Measurements from ENCODE around the gene PPP1R13L.

Gene PPP1R13L

GRCh38 chr19:45352914-45353796, 51.7 kb downstream of the PPP1R13L start:
- TF ChIP-seq CTCF (IDR thresholded peaks at IDR 0.05; ENCODE audit: borderline replicate concordance, insufficient read depth, low read depth, low read length): no peak
- no peak overlapping the region for H3K4me3 ChIP-seq (ENCODE audit: low read depth, low read length)

- H3K4me3 ChIP-seq (ENCODE audit: low read depth, low read length): no peak overlapping the region
- TF ChIP-seq CTCF (IDR thresholded peaks at IDR 0.05; ENCODE audit: borderline replicate concordance, insufficient read depth, low read depth, low read length): no peak
Observed at GRCh38 chr19:45352471-45352870, 52.4 kb downstream of the PPP1R13L start.

- no peak overlapping the region for H3K4me3 ChIP-seq (ENCODE audit: low read depth, low read length)
- TF ChIP-seq CTCF (IDR thresholded peaks at IDR 0.05; ENCODE audit: borderline replicate concordance, insufficient read depth, low read depth, low read length): no peak
Observed at GRCh38 chr19:45352062-45352461, 52.8 kb downstream of the PPP1R13L start.

- H3K4me3 ChIP-seq (ENCODE audit: low read depth, low read length): no peak overlapping the region
- no peak for TF ChIP-seq CTCF (IDR thresholded peaks at IDR 0.05; ENCODE audit: borderline replicate concordance, insufficient read depth, low read depth, low read length)
Observed at GRCh38 chr19:45351401-45351952, 53.4 kb downstream of the PPP1R13L start.

GRCh38 chr19:45350477-45351058, 54.3 kb downstream of the PPP1R13L start:
- TF ChIP-seq CTCF (IDR thresholded peaks at IDR 0.05; ENCODE audit: borderline replicate concordance, insufficient read depth, low read depth, low read length): no peak
- H3K4me3 ChIP-seq (ENCODE audit: low read depth, low read length): no peak overlapping the region

GRCh38 chr19:45349430-45349941, 55.4 kb downstream of the PPP1R13L start:
- TF ChIP-seq CTCF (IDR thresholded peaks at IDR 0.05; ENCODE audit: borderline replicate concordance, insufficient read depth, low read depth, low read length): no peak
- H3K4me3 ChIP-seq (ENCODE audit: low read depth, low read length): no peak overlapping the region

Data from GM12875 (cell line).